Measurements from ENCODE around the gene VSIR. TPM values are rescaled to one million over a fixed set of nuclear protein-coding genes. Genes with fewer than 3 reads are reported as not detected.

The VSIR gene
- total RNA-seq, 2 experiments from 2014 or later, result 78.2 to 104 TPM

GRCh38 chr10:71795248-71795647 is 21.9 kb upstream of the VSIR start:
- ChIA-PET POLR2A (no interaction called here), CTCF (interaction anchor here (0.6 kb wide), 1 partner anchor 398 kb away, joined by 3 read pairs; no protein-coding TSS in a partner anchor)
- Mint-ChIP-seq H3K36me3 (ENCODE audit: low read depth) (no peaks in the 10 kb centered on the region), H3K4me1 (peaks cover 19% of the 10 kb centered on the region), H3K9me3 (ENCODE audit: low read depth) (no peaks in the 10 kb centered on the region), H3K27me3 (no peaks in the 10 kb centered on the region), H3K27ac (no peak overlapping the region), H3K4me3 (no peak overlapping the region)
- ATAC-seq, result no peak
- DNase-seq, result peak; percentile 49
- intact Hi-C loops (cut with DNase I, micrococcal nuclease), result no loop called here

GRCh38 chr10:71790749-71791440 is 17.6 kb upstream of the VSIR start:
- Mint-ChIP-seq H3K36me3 (ENCODE audit: low read depth) (no peaks in the 10 kb centered on the region), H3K9me3 (ENCODE audit: low read depth) (no peaks in the 10 kb centered on the region), H3K27me3 (no peaks in the 10 kb centered on the region), H3K4me3 (no peak overlapping the region), H3K27ac (no peak overlapping the region), H3K4me1 (peaks cover 6% of the 10 kb centered on the region)
- ATAC-seq, result peak; percentile 88
- ChIA-PET CTCF (interaction anchor here (1.7 kb wide), 1 partner anchor 16 kb away, joined by 3 read pairs; no protein-coding TSS in a partner anchor), POLR2A (no interaction called here)
- intact Hi-C loops (cut with DNase I, micrococcal nuclease), result no loop called here
- no peak for DNase-seq

GRCh38 chr10:71789871-71790270 is 16.6 kb upstream of the VSIR start:
- Mint-ChIP-seq H3K4me1 (peaks cover 6% of the 10 kb centered on the region), H3K4me3 (no peak overlapping the region), H3K36me3 (ENCODE audit: low read depth) (no peaks in the 10 kb centered on the region), H3K9me3 (ENCODE audit: low read depth) (no peaks in the 10 kb centered on the region), H3K27ac (no peak overlapping the region), H3K27me3 (no peaks in the 10 kb centered on the region)
- intact Hi-C loops (cut with DNase I, micrococcal nuclease), result no loop called here
- ATAC-seq, result no peak
- no peak for DNase-seq
- CTCF ChIA-PET, result no interaction called here
- POLR2A ChIA-PET, result no interaction called here

GRCh38 chr10:71788954-71789353 is 15.6 kb upstream of the VSIR start:
- ATAC-seq, result no peak
- no peaks in the 10 kb centered on the region for H3K36me3 Mint-ChIP-seq (ENCODE audit: low read depth)

GRCh38 chr10:71784679-71785272 is 11.5 kb upstream of the VSIR start:
- Mint-ChIP-seq H3K4me1 (peaks cover 7% of the 10 kb centered on the region), H3K9me3 (ENCODE audit: low read depth) (no peaks in the 10 kb centered on the region), H3K27me3 (no peaks in the 10 kb centered on the region), H3K36me3 (ENCODE audit: low read depth) (no peaks in the 10 kb centered on the region), H3K4me3 (no peak overlapping the region), H3K27ac (no peak overlapping the region)
- ATAC-seq (no peak), DNase-seq (no peak)
- intact Hi-C loops (cut with DNase I, micrococcal nuclease), result no loop called here
- POLR2A ChIA-PET, result no interaction called here
- CTCF ChIA-PET, result interaction anchor here (0.9 kb wide), 1 partner anchor 46 kb away, joined by 3 read pairs; no protein-coding TSS in a partner anchor

More at GRCh38 chr10:71788954-71789353, 15.6 kb upstream of the VSIR start:
- no peaks in the 10 kb centered on the region for H3K27me3 Mint-ChIP-seq
- ChIA-PET POLR2A (no interaction called here), CTCF (no interaction called here)
- H3K4me1 Mint-ChIP-seq, result peaks cover 6% of the 10 kb centered on the region
- no peak overlapping the region for H3K4me3 Mint-ChIP-seq
- H3K9me3 Mint-ChIP-seq (ENCODE audit: low read depth), result no peaks in the 10 kb centered on the region
- intact Hi-C loops (cut with DNase I, micrococcal nuclease), result no loop called here
- no peak for DNase-seq
- no peak overlapping the region for H3K27ac Mint-ChIP-seq

- H3K27ac Mint-ChIP-seq, result no peak overlapping the region
- H3K36me3 Mint-ChIP-seq (ENCODE audit: low read depth), result no peaks in the 10 kb centered on the region
- peaks cover 7% of the 10 kb centered on the region for H3K4me1 Mint-ChIP-seq
- H3K9me3 Mint-ChIP-seq (ENCODE audit: low read depth), result no peaks in the 10 kb centered on the region
- no peak overlapping the region for H3K4me3 Mint-ChIP-seq
- ATAC-seq, result no peak
- intact Hi-C loops (cut with DNase I, micrococcal nuclease), result no loop called here
- CTCF ChIA-PET, result interaction anchor here (0.9 to 1.0 kb wide), 2 partner anchors 27 to 47 kb away, joined by 3 read pairs; no protein-coding TSS in a partner anchor
- POLR2A ChIA-PET, result no interaction called here
- H3K27me3 Mint-ChIP-seq, result no peaks in the 10 kb centered on the region
- no peak for DNase-seq
Observed at GRCh38 chr10:71783917-71784678, 10.8 kb upstream of the VSIR start.

GRCh38 chr10:71782917-71783490 is 9.7 kb upstream of the VSIR start:
- POLR2A ChIA-PET, result interaction anchor here (0.7 kb wide), 1 partner anchor 79 kb away, joined by 3 read pairs; no protein-coding TSS in a partner anchor
- H3K4me3 Mint-ChIP-seq, result no peak overlapping the region
- CTCF ChIA-PET, result interaction anchor here (0.6 to 1.1 kb wide), 4 partner anchors 10 to 253 kb away, joined by 3 read pairs; partner anchors contain the start of gene VSIR
- H3K27ac Mint-ChIP-seq, result no peak overlapping the region
- DNase-seq (no peak), ATAC-seq (no peak)
- intact Hi-C loops (cut with DNase I, micrococcal nuclease), result no loop called here
- H3K27me3 Mint-ChIP-seq, result no peaks in the 10 kb centered on the region
- H3K9me3 Mint-ChIP-seq (ENCODE audit: low read depth), result no peaks in the 10 kb centered on the region
- H3K36me3 Mint-ChIP-seq (ENCODE audit: low read depth), result no peaks in the 10 kb centered on the region
- H3K4me1 Mint-ChIP-seq, result peaks cover 7% of the 10 kb centered on the region

GRCh38 chr10:71782221-71782916 is 9.0 kb upstream of the VSIR start:
- Mint-ChIP-seq H3K4me1 (peaks cover 7% of the 10 kb centered on the region), H3K36me3 (ENCODE audit: low read depth) (peaks cover 4% of the 10 kb centered on the region), H3K4me3 (no peak overlapping the region), H3K27ac (no peak overlapping the region), H3K9me3 (ENCODE audit: low read depth) (peaks cover 4% of the 10 kb centered on the region), H3K27me3 (no peaks in the 10 kb centered on the region)
- DNase-seq, result no peak
- ATAC-seq, result no peak
- CTCF ChIA-PET, result interaction anchor here (0.6 to 1.1 kb wide), 3 partner anchors 9 to 253 kb away, joined by 3 read pairs; partner anchors contain the start of gene VSIR
- intact Hi-C loops (cut with DNase I, micrococcal nuclease), result no loop called here
- POLR2A ChIA-PET, result interaction anchor here (0.7 kb wide), 1 partner anchor 78 kb away, joined by 3 read pairs; no protein-coding TSS in a partner anchor

GRCh38 chr10:71780719-71781118 is 7.4 kb upstream of the VSIR start:
- H3K27me3 Mint-ChIP-seq, result no peaks in the 10 kb centered on the region
- ATAC-seq (no peak), DNase-seq (no peak)
- peaks cover 4% of the 10 kb centered on the region for H3K36me3 Mint-ChIP-seq (ENCODE audit: low read depth)
- ChIA-PET POLR2A (no interaction called here), CTCF (no interaction called here)
- H3K27ac Mint-ChIP-seq, result no peak overlapping the region
- H3K4me3 Mint-ChIP-seq, result no peak overlapping the region
- H3K4me1 Mint-ChIP-seq, result peaks cover 20% of the 10 kb centered on the region
- intact Hi-C loops (cut with DNase I, micrococcal nuclease), result no loop called here
- H3K9me3 Mint-ChIP-seq (ENCODE audit: low read depth), result peaks cover 6% of the 10 kb centered on the region

GRCh38 chr10:71780156-71780555 is 6.8 kb upstream of the VSIR start:
- intact Hi-C loops (cut with DNase I, micrococcal nuclease), result no loop called here
- H3K9me3 Mint-ChIP-seq (ENCODE audit: low read depth), result peaks cover 6% of the 10 kb centered on the region
- CTCF ChIA-PET, result no interaction called here
- ATAC-seq (no peak), DNase-seq (no peak)
- H3K4me1 Mint-ChIP-seq, result peaks cover 25% of the 10 kb centered on the region
- no peak overlapping the region for H3K27ac Mint-ChIP-seq
- POLR2A ChIA-PET, result no interaction called here
- no peaks in the 10 kb centered on the region for H3K27me3 Mint-ChIP-seq
- peaks cover 4% of the 10 kb centered on the region for H3K36me3 Mint-ChIP-seq (ENCODE audit: low read depth)
- H3K4me3 Mint-ChIP-seq, result no peak overlapping the region

GRCh38 chr10:71779641-71780040 is 6.3 kb upstream of the VSIR start:
- DNase-seq, result no peak
- H3K36me3 Mint-ChIP-seq (ENCODE audit: low read depth), result peaks cover 4% of the 10 kb centered on the region
- CTCF ChIA-PET, result no interaction called here
- peaks cover 27% of the 10 kb centered on the region for H3K4me1 Mint-ChIP-seq
- POLR2A ChIA-PET, result interaction anchor here (1.1 kb wide), 1 partner anchor 47 kb away, joined by 3 read pairs; no protein-coding TSS in a partner anchor
- peaks cover 6% of the 10 kb centered on the region for H3K9me3 Mint-ChIP-seq (ENCODE audit: low read depth)
- ATAC-seq, result no peak
- no peak overlapping the region for H3K27ac Mint-ChIP-seq
- H3K4me3 Mint-ChIP-seq, result no peak overlapping the region
- H3K27me3 Mint-ChIP-seq, result no peaks in the 10 kb centered on the region
- intact Hi-C loops (cut with DNase I, micrococcal nuclease), result loop anchor here in 1 of 2 experiments (10.0 kb wide), 1 partner anchor 515 kb away; no protein-coding TSS in a partner anchor
